Measurements from ENCODE around the gene NETO2. TPM values are rescaled to one million over a fixed set of nuclear protein-coding genes. Genes with fewer than 3 reads are reported as not detected.

NETO2 gene
- total and polyA plus RNA-seq, 2 donors (not counting 3 experiments of a cell fraction or from before 2014, with no cell fraction given) = 18.4 to 24.8 TPM

DNA sequence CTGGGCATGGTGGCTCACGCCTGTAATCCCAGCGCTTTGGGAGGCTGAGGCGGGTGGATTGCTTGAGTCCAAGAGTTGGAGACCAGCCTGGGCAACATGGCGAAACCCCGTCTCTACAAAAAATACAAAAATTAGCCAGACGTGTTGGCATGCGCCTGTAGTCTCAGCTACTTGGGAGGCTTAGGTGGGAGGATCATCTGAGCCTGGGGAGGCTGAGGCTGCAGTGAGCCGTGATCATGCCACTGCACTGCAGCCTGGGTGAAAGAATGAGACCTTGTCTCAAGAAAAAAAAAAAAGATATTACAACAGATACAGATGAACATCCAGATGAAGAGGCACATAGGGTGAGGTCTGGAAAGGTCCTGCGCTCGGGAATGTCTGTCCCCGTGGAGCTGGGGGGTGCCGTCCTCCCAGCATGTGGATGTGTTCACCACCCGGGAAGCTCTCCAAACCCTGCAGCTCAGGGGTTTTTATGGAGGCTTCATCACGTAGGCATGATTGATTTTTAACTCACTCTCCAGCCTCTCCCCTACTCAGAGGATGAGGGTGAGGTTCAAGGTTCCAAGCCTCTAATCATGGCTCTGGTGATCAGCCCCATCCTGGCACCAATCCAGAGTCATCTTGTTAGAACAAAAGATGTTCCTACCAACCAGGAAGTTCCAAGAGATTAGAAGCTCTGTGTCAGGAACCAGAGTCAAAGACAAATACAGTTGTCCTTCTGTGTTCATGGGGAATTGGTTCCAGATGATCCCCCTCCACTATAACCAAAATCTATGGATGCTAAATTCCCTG is 85.3 kb downstream of the NETO2 start:
- no peaks in the 10 kb centered on the region for H4K20me1 ChIP-seq (replicated peaks; ENCODE audit: control insufficient read depth, extremely low read depth, insufficient read depth, low read length)
- no peak overlapping the region for H3K4me3 ChIP-seq (replicated peaks in 1 of 3; ENCODE audit: insufficient read depth in 1 of 3, low read depth in 1 of 3, low read length in 3 of 3)
- H3K9ac ChIP-seq (replicated peaks; ENCODE audit: extremely low read depth, insufficient read depth, low read length) = no peak overlapping the region
- no peak for TF ChIP-seq JUN (IDR thresholded peaks at IDR 0.05; ENCODE audit: borderline replicate concordance, insufficient read depth, insufficient read length, low read depth)
- TF ChIP-seq GATA2 (IDR thresholded peaks at IDR 0.05; ENCODE audit: insufficient read depth, insufficient read length, low read depth, low read length) = no peak
- TF ChIP-seq, protein P1, sequence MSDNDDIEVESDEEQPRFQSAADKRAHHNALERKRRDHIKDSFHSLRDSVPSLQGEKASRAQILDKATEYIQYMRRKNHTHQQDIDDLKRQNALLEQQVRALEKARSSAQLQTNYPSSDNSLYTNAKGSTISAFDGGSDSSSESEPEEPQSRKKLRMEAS (IDR thresholded peaks at IDR 0.05; ENCODE audit: insufficient read depth, insufficient read length) = no peak
- TF ChIP-seq, protein P2, sequence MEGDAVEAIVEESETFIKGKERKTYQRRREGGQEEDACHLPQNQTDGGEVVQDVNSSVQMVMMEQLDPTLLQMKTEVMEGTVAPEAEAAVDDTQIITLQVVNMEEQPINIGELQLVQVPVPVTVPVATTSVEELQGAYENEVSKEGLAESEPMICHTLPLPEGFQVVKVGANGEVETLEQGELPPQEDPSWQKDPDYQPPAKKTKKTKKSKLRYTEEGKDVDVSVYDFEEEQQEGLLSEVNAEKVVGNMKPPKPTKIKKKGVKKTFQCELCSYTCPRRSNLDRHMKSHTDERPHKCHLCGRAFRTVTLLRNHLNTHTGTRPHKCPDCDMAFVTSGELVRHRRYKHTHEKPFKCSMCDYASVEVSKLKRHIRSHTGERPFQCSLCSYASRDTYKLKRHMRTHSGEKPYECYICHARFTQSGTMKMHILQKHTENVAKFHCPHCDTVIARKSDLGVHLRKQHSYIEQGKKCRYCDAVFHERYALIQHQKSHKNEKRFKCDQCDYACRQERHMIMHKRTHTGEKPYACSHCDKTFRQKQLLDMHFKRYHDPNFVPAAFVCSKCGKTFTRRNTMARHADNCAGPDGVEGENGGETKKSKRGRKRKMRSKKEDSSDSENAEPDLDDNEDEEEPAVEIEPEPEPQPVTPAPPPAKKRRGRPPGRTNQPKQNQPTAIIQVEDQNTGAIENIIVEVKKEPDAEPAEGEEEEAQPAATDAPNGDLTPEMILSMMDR (IDR thresholded peaks at IDR 0.05; ENCODE audit: extremely low read depth in 1 of 2, insufficient read depth in 1 of 2, low read depth in 1 of 2, low read length in 2 of 2) = no peak
- no peak for TF ChIP-seq POLR2AphosphoS5 (IDR thresholded peaks at IDR 0.05; ENCODE audit: insufficient read depth, low read depth, low read length)
- TF ChIP-seq MYC (IDR thresholded peaks at IDR 0.05; ENCODE audit: low read depth, low read length) = no peak
- no peak for TF ChIP-seq EZH2 (IDR thresholded peaks at IDR 0.05; ENCODE audit: borderline replicate concordance, low read depth, low read length, severe bottlenecking)
- no peak for TF ChIP-seq FOS (IDR thresholded peaks at IDR 0.05; ENCODE audit: borderline replicate concordance, insufficient read depth, low read length)
- TF ChIP-seq POLR2A (IDR thresholded peaks at IDR 0.05; ENCODE audit: low read depth, low read length) = no peak
- H3K27ac ChIP-seq (ENCODE audit: insufficient read depth, low read depth, low read length) = no peak overlapping the region
- dilution Hi-C loops (cut with MboI; ENCODE audit: extremely low pct_ligation_motif_present, low sequenced_read_pairs) (no loop called here), intact Hi-C loops (cut with micrococcal nuclease) (no loop called here)
- FAIRE-seq (no peak), DNase-seq (ENCODE audit: low read depth, low spot score) (no peak)
- H3K9me1 ChIP-seq (replicated peaks; ENCODE audit: control insufficient read depth, extremely low read depth, insufficient read depth, low read length) = no peaks in the 10 kb centered on the region
- H3K9me3 ChIP-seq (replicated peaks; ENCODE audit: control insufficient read depth, insufficient read depth, low read length) = no peaks in the 10 kb centered on the region
- no peaks in the 10 kb centered on the region for H3K79me2 ChIP-seq (ENCODE audit: control insufficient read depth, insufficient read depth, low read length)
- BruUV-seq (replicated peaks) = no TSS peak
- H2AFZ ChIP-seq (ENCODE audit: low read depth, low read length) = no peak overlapping the region
- CTCF ChIA-PET = interaction anchor here (0.9 to 1.2 kb wide), 3 partner anchors 10 to 1107 kb away, joined by 3 read pairs; no protein-coding TSS in a partner anchor
- H3K4me2 ChIP-seq (ENCODE audit: insufficient read depth, low read length) = no peak overlapping the region
- no peaks in the 10 kb centered on the region for H3K4me1 ChIP-seq (ENCODE audit: control insufficient read depth, extremely low read depth, insufficient read depth, low read length)
- POLR2A ChIA-PET = no interaction called here
- H3K36me3 ChIP-seq (ENCODE audit: control insufficient read depth in 2 of 2, extremely low read depth in 1 of 2, insufficient read depth in 2 of 2, low read length in 2 of 2) = no peaks in the 10 kb centered on the region
- no peaks in the 10 kb centered on the region for H3K27me3 ChIP-seq (ENCODE audit: control insufficient read depth in 2 of 2, insufficient read depth in 2 of 2, low read length in 2 of 2)

Measured in endothelial cell of umbilical vein (primary cell).